Esophagus squamous epithelium (tissue), 5 donors: Measurements from ENCODE around the gene PGLYRP2. TPM values are rescaled to one million over a fixed set of nuclear protein-coding genes. Genes with fewer than 3 reads are reported as not detected.

Experiments used
- DNase-seq: peaks from one replicate; lab custom pipeline; 2025; lab: John Stamatoyannopoulos, UW
- H3K27ac ChIP-seq, 4 donors: fragments of 200-600 bp; sonication (generic); one replicate each; pipeline ENCODE4 v1.5.1; 2016 to 2019; ENCODE audit warnings: mild to moderate bottlenecking in 1 of 4
- H3K27me3 ChIP-seq, 4 donors: fragments of 200-600 bp; sonication (generic); 1 replicate in 3 of 4; 2 replicates in 1 of 4; pipeline versions ENCODE4 v1.5.1 to v1.6.0; 2017 to 2021; ENCODE audit warnings: antibody characterized with exemption in 1 of 4
- H3K36me3 ChIP-seq, 3 donors: fragments of 200-600 bp; sonication (generic); one replicate each; pipeline ENCODE4 v1.5.1; 2016 to 2019
- H3K4me1 ChIP-seq, 3 donors: fragments of 200-600 bp; sonication (generic); one replicate each; pipeline ENCODE4 v1.5.1; 2017 to 2019
- H3K4me3 ChIP-seq, 4 donors: fragments of 200-600 bp; sonication (generic); 1 replicate in 3 of 4; 2 replicates in 1 of 4; pipeline ENCODE4 v1.5.1; 2016 to 2019; ENCODE audit warnings: mild to moderate bottlenecking in 2 of 4, moderate library complexity in 1 of 4
- H3K9me3 ChIP-seq, 3 donors: fragments of 200-600 bp; sonication (generic); one replicate each; pipeline ENCODE4 v1.5.1; 2016 to 2019
- CTCF ChIP-seq, 6 experiments: fragments of 450-650 bp in 4 of 6; fragments of 200-600 bp in 2 of 6; sonication (generic) in 2 of 6; IDR thresholded peaks; one replicate each; pipeline ENCODE4 v1.5.1; 2016 to 2019; ENCODE audit warnings: antibody characterized with exemption in 6 of 6, mild to moderate bottlenecking in 4 of 6, moderate library complexity in 4 of 6
- POLR2A ChIP-seq, 4 donors: fragments of 450-650 bp; IDR thresholded peaks; one replicate each; pipeline ENCODE4 v1.6.1; 2017; ENCODE audit warnings: antibody characterized with exemption in 4 of 4, mild to moderate bottlenecking in 4 of 4, moderate library complexity in 3 of 4
- WGBS, 2 donors: methylation state at CpG; one replicate each; pipeline ENCODE4 v1.1.5; 2018; 5-methylcytosine and 5-hydroxymethylcytosine counted together
- intact Hi-C: fragments of 100-400 bp; cut with DNase I; formaldehyde crosslinking; loops from one replicate; pipeline ENCODE4 v1.15.0; 2022
- total RNA-seq, 4 donors: library from RNA; depleted of rRNA; stranded (reverse); fragments of >200 nt; gene quantifications; one replicate each; pipeline ENCODE4 v1.1.0, GENCODE V29; 2016
- donor health status: DM: yes; HTN: yes; CAD: no.

Gene PGLYRP2
- total RNA-seq, 4 donors from 2014 or later: not detected

DNA sequence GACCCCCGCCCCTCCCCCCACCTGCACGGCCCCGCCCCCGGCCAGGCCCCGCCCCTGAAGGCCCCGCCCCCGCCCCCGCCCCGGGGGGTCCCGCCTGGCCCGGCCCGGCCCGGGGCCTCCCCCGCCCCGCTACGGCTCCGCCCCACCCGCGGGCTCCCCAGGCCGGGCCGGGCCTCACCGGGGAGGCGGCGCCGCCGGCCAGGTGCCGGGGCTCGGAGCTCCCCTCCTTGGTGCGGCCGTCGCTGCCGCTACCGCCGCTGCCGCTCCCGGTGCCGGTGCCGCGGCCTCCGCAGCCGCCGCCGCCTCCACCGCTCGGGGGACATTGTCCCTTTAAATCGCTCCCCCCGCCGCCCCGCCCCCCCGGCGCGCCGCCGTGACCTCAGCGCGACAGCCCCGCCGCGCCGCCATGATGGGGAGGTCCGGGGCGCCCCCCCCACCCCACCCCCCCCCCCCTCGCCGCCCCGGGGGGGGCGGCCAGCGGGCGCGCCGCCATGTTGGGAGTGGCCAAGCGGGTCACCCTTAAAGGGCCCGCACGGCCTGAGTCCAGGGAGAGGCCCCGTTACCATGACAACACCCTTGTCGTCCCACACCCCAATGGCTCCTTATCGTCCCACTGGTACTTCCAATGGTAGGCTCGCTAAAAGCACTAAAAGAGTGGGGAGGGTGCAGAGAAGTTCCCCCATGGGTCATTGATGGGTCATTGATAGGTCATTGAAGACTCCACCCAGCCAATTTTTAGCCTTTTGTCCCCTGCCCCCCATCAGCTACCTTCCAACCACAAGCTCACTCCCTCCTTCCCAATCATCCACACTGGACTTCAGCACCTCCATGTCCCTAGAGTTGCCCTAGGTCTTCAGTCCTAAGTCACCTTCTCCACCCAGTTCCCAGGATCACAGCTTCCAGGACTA is 29.4 kb downstream of the PGLYRP2 start, which contains the start of gene WIZ:
TSS of gene WIZ (minus strand) at position 337 of the 908 bp plus-strand sequence. CDS start 1,649 bp downstream, outside the sequence.
- intact Hi-C loops: loop anchor here (10.0 kb wide), 1 partner anchor 105 kb away; no protein-coding TSS in a partner anchor
- no peak for DNase-seq
- TF ChIP-seq POLR2A (IDR thresholded peaks at IDR 0.05): no peak
- no peak for TF ChIP-seq CTCF (IDR thresholded peaks at IDR 0.05)
- Histone ChIP-seq H3K4me3 (peak within 1 kb of the TSS; percentile 43 to 88 (median 70)), H3K4me1 (peaks cover 14 to 30% (median 22%) of the 10 kb centered on the region in 3 donors), H3K27ac (peak within 1 kb of the TSS; percentile 76 to 94 (median 86)), H3K9me3 (no peaks in the 10 kb centered on the region), H3K36me3 (no peaks in the 10 kb centered on the region), H3K27me3 (peaks cover 0 to 20% (median 0%) of the 10 kb centered on the region in 4 donors)
- WGBS, 2 donors: 43% methylated on average over 4 of the region's 77 CpGs; no CpG with 5 or more reads in 1 of the 2 donors

- WGBS, 2 donors: 11 to 23% methylated on average over 3 to 7 of the region's 43 CpGs
- TF ChIP-seq CTCF (IDR thresholded peaks at IDR 0.05) (no peak), POLR2A (IDR thresholded peaks at IDR 0.05) (no peak)
- no peak for DNase-seq
- no peaks in the 10 kb centered on the region for H3K9me3 ChIP-seq
- peak overlapping the region; percentile 43 to 88 (median 70) for H3K4me3 ChIP-seq
- no peaks in the 10 kb centered on the region for H3K36me3 ChIP-seq
- H3K4me1 ChIP-seq: peaks cover 14 to 30% (median 22%) of the 10 kb centered on the region in 3 donors
- H3K27me3 ChIP-seq: peaks cover 0 to 11% (median 0%) of the 10 kb centered on the region in 4 donors
- peak overlapping the region; percentile 76 to 94 (median 86) for H3K27ac ChIP-seq
- intact Hi-C loops: no loop called here
Observed at GRCh38 chr19:15448778-15449619, 30.3 kb downstream of the PGLYRP2 start.

- H3K27me3 ChIP-seq: peaks cover 0 to 3% (median 0%) of the 10 kb centered on the region in 4 donors
- peaks cover 11 to 26% (median 17%) of the 10 kb centered on the region in 3 donors for H3K4me1 ChIP-seq
- no peak overlapping the region for H3K4me3 ChIP-seq
- no peaks in the 10 kb centered on the region for H3K36me3 ChIP-seq
- intact Hi-C loops: no loop called here
- TF ChIP-seq POLR2A (IDR thresholded peaks at IDR 0.05) (no peak), CTCF (IDR thresholded peaks at IDR 0.05) (no peak)
- H3K27ac ChIP-seq: peak overlapping the region in 1 of 4 donors; percentile 91
- WGBS, 2 donors: 53 to 61% methylated on average over 13 to 15 of the region's 17 CpGs
- no peaks in the 10 kb centered on the region for H3K9me3 ChIP-seq
- DNase-seq: no peak
Observed at GRCh38 chr19:15448044-15448777, 31.1 kb downstream of the PGLYRP2 start.

- Histone ChIP-seq H3K9me3 (no peaks in the 10 kb centered on the region), H3K27me3 (no peaks in the 10 kb centered on the region), H3K4me3 (no peak overlapping the region), H3K27ac (no peak overlapping the region), H3K36me3 (no peaks in the 10 kb centered on the region), H3K4me1 (peaks cover 5 to 15% (median 11%) of the 10 kb centered on the region in 3 donors)
- no peak for DNase-seq
- TF ChIP-seq CTCF (IDR thresholded peaks at IDR 0.05): no peak
- TF ChIP-seq POLR2A (IDR thresholded peaks at IDR 0.05): no peak
- intact Hi-C loops: no loop called here
- 82 to 84% methylated on average over 3 to 4 of the region's 4 CpGs for WGBS, 2 donors
Observed at GRCh38 chr19:15447057-15447456, 32.2 kb downstream of the PGLYRP2 start.
